Stimulated activated CD4-positive, alpha-beta T cell treated with anti-CD3 and anti-CD28 coated beads, Interleukin-4, amount 100 ng/mL, for 48 hours (primary cell): ENCODE results near the gene CDC42BPA.

ENCODE experiments used
- DNase-seq, 2 donors: peaks; one replicate each; pipeline ENCODE4 v3.0.0-alpha.2; 2020; ENCODE audit warnings: low read depth in 2 of 2

The CDC42BPA gene

GRCh38 chr1:227335242-227336020 lies 17.1 kb upstream of the CDC42BPA start:
- DNase-seq: no peak

GRCh38 chr1:227333423-227333822 lies 15.1 kb upstream of the CDC42BPA start:
- DNase-seq: no peak

GRCh38 chr1:227330279-227331076 lies 12.2 kb upstream of the CDC42BPA start:
- no peak for DNase-seq

GRCh38 chr1:227328405-227329019 lies 10.2 kb upstream of the CDC42BPA start:
- DNase-seq: no peak

GRCh38 chr1:227325156-227325555 lies 6.9 kb upstream of the CDC42BPA start:
- DNase-seq: no peak

GRCh38 chr1:227323967-227324268 lies 5.6 kb upstream of the CDC42BPA start:
- DNase-seq: no peak

GRCh38 chr1:227323171-227323966 lies 5.1 kb upstream of the CDC42BPA start:
- no peak for DNase-seq

- no peak for DNase-seq
Measured at GRCh38 chr1:227322376-227322775, 4.1 kb upstream of the CDC42BPA start.

GRCh38 chr1:227321035-227321434 lies 2.7 kb upstream of the CDC42BPA start:
- DNase-seq: no peak

- DNase-seq: no peak
Measured at GRCh38 chr1:227320476-227320875, 2.2 kb upstream of the CDC42BPA start.

- no peak for DNase-seq
Measured at GRCh38 chr1:227318853-227319607, 738 bp upstream of the CDC42BPA start.

GRCh38 chr1:227317523-227318015 lies 723 bp downstream of the CDC42BPA start:
- DNase-seq: peak in 1 of 2 donors; percentile 1

GRCh38 chr1:227317011-227317451 lies 1.3 kb downstream of the CDC42BPA start:
- DNase-seq: no peak

- DNase-seq: no peak
Measured at GRCh38 chr1:227316456-227316855, 1.8 kb downstream of the CDC42BPA start.

GRCh38 chr1:227315629-227316346 lies 2.5 kb downstream of the CDC42BPA start:
- no peak for DNase-seq

GRCh38 chr1:227314014-227314848 lies 4.1 kb downstream of the CDC42BPA start:
- no peak for DNase-seq

- no peak for DNase-seq
Measured at GRCh38 chr1:227312361-227313025, 5.8 kb downstream of the CDC42BPA start.

- no peak for DNase-seq
Measured at GRCh38 chr1:227311389-227312001, 6.8 kb downstream of the CDC42BPA start.
